CD4-positive, CD25-positive, alpha-beta regulatory T cell (primary cell): ENCODE measurements around the gene RNF220. TPM values are rescaled to one million over a fixed set of nuclear protein-coding genes. Genes with fewer than 3 reads are reported as not detected.

Experiments
- ATAC-seq, 2 donors: fragments of 150-1000 bp; cut with Tn5 transposase; one replicate each; pipeline ENCODE4 v1.10.0; 2021; ENCODE audit warnings: low read depth in 2 of 2, moderate number of reproducible peaks in 2 of 2, moderate library complexity in 1 of 2
- DNase-seq, 3 donors: peaks; one replicate each; pipeline versions ENCODE4 v3.0.0 to v3.0.0-alpha.2; 2012 to 2022; ENCODE audit warnings: mixed read lengths in 1 of 3
- H3K27ac ChIP-seq: one replicate; pipeline ENCODE4 v1.7.0; 2013; ENCODE audit warnings: mild to moderate bottlenecking, low read length; ENCODE audit not compliant: insufficient read depth, poor library complexity, severe bottlenecking
- H3K27me3 ChIP-seq: one replicate; pipeline ENCODE4 v1.7.0; 2013; ENCODE audit warnings: low read length; ENCODE audit not compliant: control insufficient read depth, insufficient read depth
- H3K36me3 ChIP-seq: one replicate; pipeline ENCODE4 v1.7.0; 2013; ENCODE audit warnings: mild to moderate bottlenecking, low read length, moderate library complexity; ENCODE audit not compliant: control insufficient read depth, insufficient read depth
- H3K4me1 ChIP-seq: 2 replicates; pipeline ENCODE4 v1.7.0; 2013; ENCODE audit warnings: mild to moderate bottlenecking, low read length; ENCODE audit not compliant: insufficient read depth, control insufficient read depth, poor library complexity, severe bottlenecking
- H3K4me3 ChIP-seq: one replicate; pipeline ENCODE4 v1.7.0; 2013; ENCODE audit warnings: low read depth, mild to moderate bottlenecking, low read length, moderate library complexity
- H3K9me3 ChIP-seq, 2 experiments: 1 replicate in 1 of 2; 2 replicates in 1 of 2; pipeline ENCODE4 v1.7.0; 2013; ENCODE audit warnings: low read length in 2 of 2, mild to moderate bottlenecking in 1 of 2, moderate library complexity in 1 of 2; ENCODE audit not compliant: control insufficient read depth in 2 of 2
- H3K27ac Mint-ChIP-seq, 3 donors: one replicate each; pipeline ENCODE4 v1.8.0; 2020 to 2022; ENCODE audit warnings: mild to moderate bottlenecking in 3 of 3, mixed read lengths in 3 of 3, moderate library complexity in 2 of 3
- H3K27me3 Mint-ChIP-seq: one replicate; pipeline ENCODE4 v1.8.0; 2022; ENCODE audit warnings: mild to moderate bottlenecking, mixed read lengths
- H3K36me3 Mint-ChIP-seq: one replicate; pipeline ENCODE4 v1.8.0; 2020; ENCODE audit warnings: mixed read lengths
- H3K4me1 Mint-ChIP-seq, 4 donors: one replicate each; pipeline ENCODE4 v1.8.0; 2020 to 2022; ENCODE audit warnings: mixed read lengths in 4 of 4, mild to moderate bottlenecking in 1 of 4
- H3K4me3 Mint-ChIP-seq, 4 donors: one replicate each; pipeline ENCODE4 v1.8.0; 2020 to 2022; ENCODE audit warnings: mild to moderate bottlenecking in 4 of 4, mixed read lengths in 4 of 4, moderate library complexity in 3 of 4
- H3K9me3 Mint-ChIP-seq, 7 donors: one replicate each; pipeline ENCODE4 v1.8.0; 2020 to 2022; ENCODE audit warnings: mixed read lengths in 7 of 7, mild to moderate bottlenecking in 3 of 7, moderate library complexity in 2 of 7
- polyA plus RNA-seq, 4 donors: library from polyadenylated mRNA; unstranded; fragments of 300-500 nt; fragmentation: Illumina TruSeq; gene quantifications; one replicate each; pipeline ENCODE4 v1.2.3, GENCODE V29; 2021
- total RNA-seq: library from RNA; stranded (reverse); gene quantifications from one replicate; pipeline ENCODE4 v1.2.3, GENCODE V29; 2022

Gene RNF220
- total and polyA plus RNA-seq, 5 donors from 2014 or later: 73.2 to 94.8 (median 83.1) TPM

- peaks cover 7% of the 10 kb centered on the region for H3K27me3 Mint-ChIP-seq
- DNase-seq (no peak), ATAC-seq (no peak)
- H3K4me3 ChIP-seq: no peak overlapping the region
- no peaks in the 10 kb centered on the region for H3K36me3 Mint-ChIP-seq
- no peak overlapping the region for H3K4me3 Mint-ChIP-seq
- no peak overlapping the region for H3K27ac Mint-ChIP-seq
- H3K27ac ChIP-seq: no peak overlapping the region
- H3K4me1 ChIP-seq: no peaks in the 10 kb centered on the region
- H3K4me1 Mint-ChIP-seq: no peaks in the 10 kb centered on the region
- no peaks in the 10 kb centered on the region for H3K36me3 ChIP-seq
- no peaks in the 10 kb centered on the region for H3K27me3 ChIP-seq
- no peaks in the 10 kb centered on the region for H3K9me3 ChIP-seq
- H3K9me3 Mint-ChIP-seq: no peaks in the 10 kb centered on the region
Measured at GRCh38 chr1:44526295-44527073, 121.4 kb downstream of the RNF220 start.

DNA sequence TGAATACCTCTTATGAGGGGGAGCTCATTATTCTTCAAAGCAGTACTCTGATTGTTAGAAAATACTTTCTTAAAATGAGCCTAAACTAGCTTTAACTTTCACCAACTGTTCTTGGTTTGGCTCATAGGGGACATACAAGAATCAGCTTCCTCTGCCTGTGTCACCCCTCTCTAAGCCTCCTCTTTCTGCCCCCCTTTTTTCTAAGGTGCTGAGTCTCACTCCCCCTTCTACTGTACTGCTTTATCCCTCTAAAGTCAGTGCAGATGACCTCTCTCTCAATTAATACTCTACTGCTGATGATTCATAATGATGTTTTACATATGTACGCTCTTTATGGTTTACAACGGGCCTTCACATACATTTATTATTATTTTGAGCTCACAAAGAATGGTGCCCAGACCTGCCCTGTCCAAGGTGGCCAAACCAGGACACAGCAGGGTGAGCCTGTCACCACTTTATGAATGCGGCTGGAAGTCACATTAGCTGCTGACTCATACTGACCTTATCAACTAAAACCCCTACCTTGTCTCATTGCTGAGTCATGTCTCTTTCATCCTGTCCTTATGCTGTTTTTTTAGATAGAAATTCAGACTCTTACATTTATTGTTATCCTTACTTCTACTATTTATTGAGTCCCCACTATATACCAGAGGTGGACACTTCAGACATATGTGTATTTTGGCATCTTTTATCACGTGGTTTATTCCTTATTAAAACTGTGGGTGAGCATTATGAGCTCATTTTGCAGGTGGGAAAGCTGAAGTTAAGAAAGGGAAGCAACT is 126.9 kb downstream of the RNF220 start:
- Histone ChIP-seq H3K27me3 (no peaks in the 10 kb centered on the region), H3K27ac (no peak overlapping the region), H3K4me3 (no peak overlapping the region), H3K4me1 (no peaks in the 10 kb centered on the region), H3K9me3 (no peaks in the 10 kb centered on the region), H3K36me3 (no peaks in the 10 kb centered on the region)
- Mint-ChIP-seq H3K36me3 (no peaks in the 10 kb centered on the region), H3K27ac (no peak overlapping the region), H3K9me3 (no peaks in the 10 kb centered on the region), H3K4me3 (no peak overlapping the region), H3K4me1 (no peaks in the 10 kb centered on the region), H3K27me3 (peaks cover 8% of the 10 kb centered on the region)
- ATAC-seq (no peak), DNase-seq (peak in 1 of 3 donors; percentile 31)

DNA sequence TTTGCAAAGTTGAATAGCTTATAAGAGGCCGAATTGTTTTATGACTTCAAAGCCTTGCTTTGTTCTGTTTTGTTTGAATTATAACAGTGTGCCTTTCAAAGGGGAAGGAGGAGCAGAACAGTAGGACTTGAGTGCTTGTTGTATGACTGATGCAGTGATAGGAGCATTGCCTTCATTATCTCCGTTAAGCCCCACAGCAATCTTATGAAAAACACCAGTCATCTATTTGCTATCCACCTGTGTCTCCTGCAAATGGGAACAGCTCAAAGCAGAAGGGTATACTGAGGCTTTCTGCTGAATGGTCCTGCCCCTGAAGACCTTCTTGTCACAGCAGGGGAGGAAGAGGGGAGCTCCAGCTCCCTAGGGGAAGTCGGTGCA is 127.5 kb downstream of the RNF220 start:
- Histone ChIP-seq H3K9me3 (no peaks in the 10 kb centered on the region), H3K27ac (no peak overlapping the region), H3K4me3 (no peak overlapping the region), H3K4me1 (no peaks in the 10 kb centered on the region), H3K36me3 (no peaks in the 10 kb centered on the region), H3K27me3 (no peaks in the 10 kb centered on the region)
- ATAC-seq: no peak
- peak overlapping the region in 1 of 3 donors; percentile 21 for H3K27ac Mint-ChIP-seq
- H3K9me3 Mint-ChIP-seq: no peaks in the 10 kb centered on the region
- H3K36me3 Mint-ChIP-seq: no peaks in the 10 kb centered on the region
- H3K4me1 Mint-ChIP-seq: no peaks in the 10 kb centered on the region
- peaks cover 8% of the 10 kb centered on the region for H3K27me3 Mint-ChIP-seq
- no peak overlapping the region for H3K4me3 Mint-ChIP-seq
- no peak for DNase-seq

GRCh38 chr1:44534771-44535170 is 129.7 kb downstream of the RNF220 start:
- no peak for DNase-seq
- ATAC-seq: no peak
- Histone ChIP-seq H3K4me1 (no peaks in the 10 kb centered on the region), H3K36me3 (no peaks in the 10 kb centered on the region), H3K27ac (no peak overlapping the region), H3K4me3 (no peak overlapping the region), H3K27me3 (no peaks in the 10 kb centered on the region), H3K9me3 (no peaks in the 10 kb centered on the region)
- H3K9me3 Mint-ChIP-seq: no peaks in the 10 kb centered on the region
- no peaks in the 10 kb centered on the region for H3K36me3 Mint-ChIP-seq
- H3K4me1 Mint-ChIP-seq: no peaks in the 10 kb centered on the region
- H3K4me3 Mint-ChIP-seq: no peak overlapping the region
- peaks cover 13% of the 10 kb centered on the region for H3K27me3 Mint-ChIP-seq
- no peak overlapping the region for H3K27ac Mint-ChIP-seq

- peaks cover 19% of the 10 kb centered on the region for H3K27me3 Mint-ChIP-seq
- H3K36me3 Mint-ChIP-seq: no peaks in the 10 kb centered on the region
- Histone ChIP-seq H3K4me3 (no peak overlapping the region), H3K4me1 (no peaks in the 10 kb centered on the region), H3K27ac (no peak overlapping the region), H3K36me3 (no peaks in the 10 kb centered on the region), H3K9me3 (no peaks in the 10 kb centered on the region), H3K27me3 (peaks cover 4% of the 10 kb centered on the region)
- no peak for DNase-seq
- ATAC-seq: no peak
- H3K4me1 Mint-ChIP-seq: no peaks in the 10 kb centered on the region
- H3K27ac Mint-ChIP-seq: peak overlapping the region in 1 of 3 donors; percentile 83
- H3K9me3 Mint-ChIP-seq: no peaks in the 10 kb centered on the region
- H3K4me3 Mint-ChIP-seq: no peak overlapping the region
Measured at GRCh38 chr1:44536357-44537209, 131.5 kb downstream of the RNF220 start.

- Histone ChIP-seq H3K9me3 (no peaks in the 10 kb centered on the region), H3K27me3 (peaks cover 7% of the 10 kb centered on the region), H3K4me3 (no peak overlapping the region), H3K27ac (no peak overlapping the region), H3K36me3 (no peaks in the 10 kb centered on the region), H3K4me1 (no peaks in the 10 kb centered on the region)
- H3K4me1 Mint-ChIP-seq: no peaks in the 10 kb centered on the region
- no peak overlapping the region for H3K27ac Mint-ChIP-seq
- ATAC-seq: no peak
- H3K36me3 Mint-ChIP-seq: no peaks in the 10 kb centered on the region
- H3K27me3 Mint-ChIP-seq: peaks cover 20% of the 10 kb centered on the region
- no peaks in the 10 kb centered on the region for H3K9me3 Mint-ChIP-seq
- H3K4me3 Mint-ChIP-seq: no peak overlapping the region
- no peak for DNase-seq
Measured at GRCh38 chr1:44537538-44537937, 132.5 kb downstream of the RNF220 start.

DNA sequence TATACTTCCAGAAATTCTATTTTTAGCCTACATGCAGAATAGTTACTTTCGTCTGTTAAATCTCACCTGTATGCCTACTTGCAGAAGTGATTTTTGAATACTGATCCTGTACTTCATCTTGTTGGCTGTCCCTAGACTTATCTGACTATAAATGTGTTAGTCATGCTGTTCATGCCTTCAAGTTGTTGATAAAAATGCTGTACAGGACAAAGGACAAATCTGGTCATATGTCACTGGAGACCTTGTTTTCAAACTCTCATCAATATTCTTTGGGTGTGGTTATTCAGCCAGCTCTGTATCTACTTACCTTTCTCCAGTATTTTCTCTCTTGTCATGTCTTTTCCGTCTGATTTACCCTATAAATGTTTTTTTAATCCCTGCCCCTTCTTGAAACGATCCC is 132.9 kb downstream of the RNF220 start:
- H3K9me3 Mint-ChIP-seq: no peaks in the 10 kb centered on the region

More for the DNA sequence above, 132.9 kb downstream of the RNF220 start:
- Histone ChIP-seq H3K36me3 (no peaks in the 10 kb centered on the region), H3K27me3 (peaks cover 7% of the 10 kb centered on the region), H3K4me3 (no peak overlapping the region), H3K4me1 (no peaks in the 10 kb centered on the region), H3K9me3 (no peaks in the 10 kb centered on the region), H3K27ac (no peak overlapping the region)
- H3K27ac Mint-ChIP-seq: peak overlapping the region in 1 of 3 donors; percentile 7
- no peaks in the 10 kb centered on the region for H3K36me3 Mint-ChIP-seq
- H3K27me3 Mint-ChIP-seq: peaks cover 17% of the 10 kb centered on the region
- no peak for ATAC-seq
- no peaks in the 10 kb centered on the region for H3K4me1 Mint-ChIP-seq
- no peak overlapping the region for H3K4me3 Mint-ChIP-seq
- no peak for DNase-seq
